Heart left ventricle (tissue), 16 donors: ENCODE data around the gene TOP2B. TPM values are rescaled to one million over a fixed set of nuclear protein-coding genes. Genes with fewer than 3 reads are reported as not detected.

Experiments
- ATAC-seq, 4 donors: fragments of 200-7000 bp; cut with Tn5 transposase; one replicate each; pipeline ENCODE4 v1.9.1; 2020 to 2022; ENCODE audit warnings: moderate library complexity in 4 of 4, mild to moderate bottlenecking in 3 of 4, moderate number of reproducible peaks in 1 of 4
- DNase-seq, 5 donors: peaks; one replicate each; pipeline ENCODE4 v3.0.0-alpha.2; 2020
- H3K27ac ChIP-seq, 12 donors: fragments of 200-600 bp; sonication (generic) in 4 of 12; one replicate each; pipeline versions ENCODE4 v1.5.0 to v1.8.0; 2016 to 2022; ENCODE audit warnings: mild to moderate bottlenecking in 2 of 12
- H3K27me3 ChIP-seq, 9 donors: fragments of 200-600 bp; sonication (generic) in 2 of 9; one replicate each; pipeline versions ENCODE4 v1.5.1 to v1.8.0; 2016 to 2022; ENCODE audit warnings: mild to moderate bottlenecking in 3 of 9
- H3K36me3 ChIP-seq, 9 donors: fragments of 200-600 bp; sonication (generic) in 2 of 9; one replicate each; pipeline versions ENCODE4 v1.5.0 to v1.8.0; 2018 to 2022; ENCODE audit warnings: mild to moderate bottlenecking in 2 of 9
- H3K4me1 ChIP-seq, 12 donors: fragments of 200-600 bp; sonication (generic) in 4 of 12; one replicate each; pipeline versions ENCODE4 v1.5.0 to v1.8.0; 2016 to 2022; ENCODE audit warnings: mild to moderate bottlenecking in 3 of 12
- H3K4me3 ChIP-seq, 12 donors: fragments of 200-600 bp; sonication (generic) in 4 of 12; one replicate each; pipeline versions ENCODE4 v1.5.0 to v1.8.0; 2017 to 2022; ENCODE audit warnings: mild to moderate bottlenecking in 9 of 12, moderate library complexity in 4 of 12
- H3K9me3 ChIP-seq, 12 donors: fragments of 200-600 bp; sonication (generic) in 4 of 12; one replicate each; pipeline versions ENCODE4 v1.5.0 to v1.8.0; 2016 to 2022; ENCODE audit warnings: mild to moderate bottlenecking in 1 of 12
- POLR2A ChIP-seq, 2 donors: fragments of 450-650 bp; IDR thresholded peaks; one replicate each; pipeline ENCODE4 v1.6.1; 2017; ENCODE audit warnings: antibody characterized with exemption in 2 of 2, mild to moderate bottlenecking in 2 of 2, moderate library complexity in 2 of 2
- WGBS, 4 donors: extraction: QIAGEN DNeasy Blood & Tissue Kit in 2 of 4; methylation state at CpG; one replicate each; pipeline versions ENCODE4 v1.1.5 to v1.1.7; 2013 to 2018; 5-methylcytosine and 5-hydroxymethylcytosine counted together
- intact Hi-C, 10 donors: fragments of 100-400 bp; cut with DNase I; formaldehyde crosslinking; loops; one replicate each; pipeline versions ENCODE4 v1.11.1 to v1.14.2; 2022
- polyA plus RNA-seq, 2 donors: library from polyadenylated mRNA; stranded (reverse); fragments of 200-250 nt; gene quantifications; one replicate each; pipeline ENCODE4 v1.2.3, GENCODE V29; 2013
- total RNA-seq, 9 donors: library from RNA; depleted of rRNA in 2 of 9; stranded (reverse); fragments of >200 nt in 2 of 9; fragmentation: NEBNext Ultra II Directional in 3 of 9; extraction: Animal tissue kit (Norgen Biotek cat#: 25700) in 3 of 9; gene quantifications; one replicate each; pipeline versions ENCODE4 v1.1.0 to v1.2.4, GENCODE V29; 2016 to 2023
- TF ChIP-seq, protein P1 (sequence below), 12 donors: fragments of 200-600 bp; sonication (generic) in 4 of 12; IDR thresholded peaks; one replicate each; pipeline versions ENCODE4 v1.5.0 to v1.8.0; 2018 to 2022; ENCODE audit warnings: antibody characterized with exemption in 12 of 12, mild to moderate bottlenecking in 5 of 12
- donor health status: ischemic (EF 13 %, LVEDD 7.1; RV severe dilation, severe dysfunction).
- donor health status: healthy with polysubstance abuse.
- donor health status: DM: no; HTN: yes; CAD: no.
- donor health status: DM: no; HTN: no; CAD: no.
- donor health status: ischemic (EF 25% LVEDD 6.9; RV normal size, moderate dysfunction).
- donor health status: ischemic (EF 25% LVEDD 5.7; RV mildly dilated, moderate dysfunction).
- donor health status: healthy.
- donor health status: DM: yes; HTN: yes; CAD: no.
- donor health status: ischemic (EF 35%, LVEDD 5.7; RV mildly dilated, moderate dysfunction).
- donor health status: nonischemic (EF 11% LVEDD 7.7; RV severe dilation, severe dysfunction).
- donor health status: DM: yes; HTN: yes; CAD: no.
- donor health status: PGD.
- donor health status: ischemic (EF 29% LVEDD 5.4; RV normal size, mild dysfunction).
- donor health status: nonischemic (EF 23%, LVEDD 6.1; RV moderate dilation, normal function).

TOP2B gene
- total and polyA plus RNA-seq, 11 donors, result 33.1 to 124 (median 91.0) TPM

DNA sequence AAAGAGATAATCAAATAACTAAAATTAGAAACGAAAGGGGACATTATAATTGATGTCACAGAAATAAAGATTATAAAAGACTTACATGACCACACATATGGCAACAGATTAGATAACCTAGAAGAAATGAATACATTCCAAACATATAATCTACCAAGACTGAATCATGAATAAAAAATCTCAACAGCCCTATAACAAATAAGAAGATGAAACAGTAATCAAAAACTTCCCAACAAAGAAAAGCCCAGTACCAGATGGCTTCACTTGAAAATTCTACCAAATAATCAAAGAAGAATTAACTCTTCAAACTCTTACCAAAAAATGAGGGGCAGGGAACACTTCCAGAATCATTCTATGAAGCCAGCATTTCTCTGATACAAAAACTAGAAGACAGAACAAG is 11.8 kb downstream of the TOP2B start:
- no peak overlapping the region for H3K27ac ChIP-seq
- peaks cover 0 to 30% (median 17%) of the 10 kb centered on the region in 12 donors for H3K9me3 ChIP-seq
- ATAC-seq (no peak), DNase-seq (no peak)
- no peak overlapping the region for H3K4me3 ChIP-seq
- H3K36me3 ChIP-seq, result peaks cover 0 to 8% (median 0%) of the 10 kb centered on the region in 9 donors
- 26 to 52% (median 38%) methylated on average over 1 of the region's 1 CpG for WGBS, 4 donors
- peaks cover 2 to 59% (median 42%) of the 10 kb centered on the region in 12 donors for H3K4me1 ChIP-seq
- TF ChIP-seq, protein P1, sequence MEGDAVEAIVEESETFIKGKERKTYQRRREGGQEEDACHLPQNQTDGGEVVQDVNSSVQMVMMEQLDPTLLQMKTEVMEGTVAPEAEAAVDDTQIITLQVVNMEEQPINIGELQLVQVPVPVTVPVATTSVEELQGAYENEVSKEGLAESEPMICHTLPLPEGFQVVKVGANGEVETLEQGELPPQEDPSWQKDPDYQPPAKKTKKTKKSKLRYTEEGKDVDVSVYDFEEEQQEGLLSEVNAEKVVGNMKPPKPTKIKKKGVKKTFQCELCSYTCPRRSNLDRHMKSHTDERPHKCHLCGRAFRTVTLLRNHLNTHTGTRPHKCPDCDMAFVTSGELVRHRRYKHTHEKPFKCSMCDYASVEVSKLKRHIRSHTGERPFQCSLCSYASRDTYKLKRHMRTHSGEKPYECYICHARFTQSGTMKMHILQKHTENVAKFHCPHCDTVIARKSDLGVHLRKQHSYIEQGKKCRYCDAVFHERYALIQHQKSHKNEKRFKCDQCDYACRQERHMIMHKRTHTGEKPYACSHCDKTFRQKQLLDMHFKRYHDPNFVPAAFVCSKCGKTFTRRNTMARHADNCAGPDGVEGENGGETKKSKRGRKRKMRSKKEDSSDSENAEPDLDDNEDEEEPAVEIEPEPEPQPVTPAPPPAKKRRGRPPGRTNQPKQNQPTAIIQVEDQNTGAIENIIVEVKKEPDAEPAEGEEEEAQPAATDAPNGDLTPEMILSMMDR (IDR thresholded peaks at IDR 0.05), result no peak
- TF ChIP-seq POLR2A (IDR thresholded peaks at IDR 0.05), result no peak
- intact Hi-C loops, result loop anchor here in 2 of 10 donors (5.0 kb wide), 2 partner anchors 194 to 204 kb away; no protein-coding TSS in a partner anchor
- H3K27me3 ChIP-seq, result no peaks in the 10 kb centered on the region

DNA sequence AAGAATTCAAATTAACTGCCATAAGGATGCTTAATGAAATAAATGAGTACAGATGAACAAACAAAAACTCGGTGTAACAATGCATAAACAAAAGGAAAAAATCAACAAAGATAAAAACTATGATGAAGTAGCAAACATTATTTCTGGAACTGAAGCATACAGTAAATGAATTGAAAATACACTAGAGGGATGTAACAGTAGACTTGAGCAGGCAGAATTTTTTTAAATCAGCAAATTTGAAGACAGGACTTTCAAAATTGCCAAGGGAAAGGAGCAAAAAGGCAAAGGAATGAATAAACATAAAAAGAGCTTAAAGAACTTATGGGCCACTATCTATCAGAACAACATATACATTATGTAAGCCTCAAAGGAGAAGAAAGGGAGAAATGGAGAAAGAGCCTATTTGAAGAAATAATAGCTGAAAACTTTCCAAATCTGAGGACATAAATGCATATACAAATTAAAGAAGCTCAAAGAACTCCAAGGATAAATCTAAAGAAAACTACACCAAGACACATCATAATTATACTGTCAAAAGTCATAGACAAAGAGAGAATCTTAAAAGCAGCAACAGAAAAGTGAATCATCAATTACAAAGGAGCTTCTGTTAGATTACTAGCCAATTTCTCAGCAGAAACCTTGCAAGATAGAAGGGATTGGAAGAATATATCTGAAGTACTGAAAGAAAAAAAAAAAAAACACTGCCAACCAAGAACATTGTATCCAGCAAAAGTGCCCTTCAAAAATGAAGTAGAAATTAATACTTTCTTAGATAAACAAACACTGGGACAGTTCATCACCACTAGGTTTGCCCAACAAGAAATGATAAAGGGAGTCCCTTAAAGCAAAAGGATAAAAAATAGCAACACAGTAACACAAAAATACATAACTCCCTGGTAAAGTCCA is 15.5 kb downstream of the TOP2B start:
- no peak overlapping the region for H3K4me3 ChIP-seq

GRCh38 chr3:25648107-25648535 is 16.6 kb downstream of the TOP2B start:
- DNase-seq (peak in 4 of 5 donors; percentile 45 to 66 (median 65)), ATAC-seq (peak; percentile 74 to 95 (median 91))
- WGBS, 4 donors, result 45 to 50% (median 48%) methylated on average over 3 of the region's 3 CpGs
- peaks cover 0 to 30% (median 17%) of the 10 kb centered on the region in 12 donors for H3K9me3 ChIP-seq
- intact Hi-C loops, result loop anchor here (1.0 to 5.0 kb wide), 5 partner anchors 209 to 1065 kb away; no protein-coding TSS in a partner anchor
- peaks cover 0 to 25% (median 10%) of the 10 kb centered on the region in 9 donors for H3K36me3 ChIP-seq
- TF ChIP-seq, protein P1 (IDR thresholded peaks at IDR 0.05), result peak; percentile 78 to 90 (median 86)
- TF ChIP-seq POLR2A (IDR thresholded peaks at IDR 0.05), result no peak
- H3K4me3 ChIP-seq, result no peak overlapping the region
- no peaks in the 10 kb centered on the region for H3K27me3 ChIP-seq
- no peak overlapping the region for H3K27ac ChIP-seq
- H3K4me1 ChIP-seq, result peaks cover 0 to 39% (median 17%) of the 10 kb centered on the region in 12 donors

More for the DNA sequence above, 15.5 kb downstream of the TOP2B start:
- WGBS, 4 donors, result 93 to 100% (median 95%) methylated on average over 1 of the region's 1 CpG
- Histone ChIP-seq H3K9me3 (peaks cover 0 to 30% (median 17%) of the 10 kb centered on the region in 12 donors), H3K27ac (no peak overlapping the region), H3K4me1 (peaks cover 0 to 48% (median 27%) of the 10 kb centered on the region in 12 donors), H3K27me3 (no peaks in the 10 kb centered on the region), H3K36me3 (peaks cover 0 to 18% (median 0%) of the 10 kb centered on the region in 9 donors)
- TF ChIP-seq POLR2A (IDR thresholded peaks at IDR 0.05), result no peak
- TF ChIP-seq, protein P1 (IDR thresholded peaks at IDR 0.05), result no peak
- DNase-seq, result no peak
- intact Hi-C loops, result loop anchor here (1.0 to 5.0 kb wide), 5 partner anchors 208 to 1064 kb away; no protein-coding TSS in a partner anchor
- no peak for ATAC-seq

GRCh38 chr3:25635038-25635437 is 29.7 kb downstream of the TOP2B start:
- peaks cover 2 to 95% (median 87%) of the 10 kb centered on the region in 9 donors for H3K36me3 ChIP-seq
- intact Hi-C loops, result loop anchor here in 1 of 10 donors (10.0 kb wide), 1 partner anchor 100 kb away; no protein-coding TSS in a partner anchor
- ATAC-seq, result no peak

More at GRCh38 chr3:25635038-25635437, 29.7 kb downstream of the TOP2B start:
- WGBS, 4 donors, result 82 to 90% (median 87%) methylated on average over 3 of the region's 3 CpGs
- Histone ChIP-seq H3K27ac (no peak overlapping the region), H3K4me1 (peaks cover 0 to 4% (median 0%) of the 10 kb centered on the region in 12 donors), H3K9me3 (no peaks in the 10 kb centered on the region), H3K27me3 (no peaks in the 10 kb centered on the region), H3K4me3 (no peak overlapping the region)
- TF ChIP-seq POLR2A (IDR thresholded peaks at IDR 0.05), result no peak
- TF ChIP-seq, protein P1 (IDR thresholded peaks at IDR 0.05), result no peak
- DNase-seq, result no peak
